H1 (cell line): ENCODE data around the gene AADACL2. TPM values are rescaled to one million over a fixed set of nuclear protein-coding genes. Genes with fewer than 3 reads are reported as not detected.

ENCODE experiments used
- FOSL1 ChIP-seq: IDR thresholded peaks from 2 replicates; pipeline ENCODE4 v1.6.1; 2011; ENCODE audit warnings: mild to moderate bottlenecking, low read depth, low read length, moderate library complexity; ENCODE audit not compliant: insufficient read depth
- KDM5A ChIP-seq: fragments of 200-600 bp; IDR thresholded peaks from 2 replicates; pipeline ENCODE4 v1.7.1; 2012; ENCODE audit warnings: mild to moderate bottlenecking, low read length, inconsistent platforms, mixed read lengths
- MAFK ChIP-seq: IDR thresholded peaks from 2 replicates; pipeline ENCODE4 v1.6.1; 2012; ENCODE audit warnings: low read depth, mild to moderate bottlenecking, improper control_type of control experiment, low read length
- polyA plus RNA-seq, 7 experiments: library from polyadenylated mRNA; depleted of rRNA in 3 of 7; stranded (reverse) in 5 of 7; unstranded in 2 of 7; fragments of >200 nt in 5 of 7; fragments of 200-250 nt in 2 of 7; gene quantifications; 1 replicate in 5 of 7; 2 replicates in 1 of 7; 4 replicates in 1 of 7; pipeline versions ENCODE4 v1.2.1 to v1.2.3, GENCODE V29; 2011 to 2013; ENCODE audit warnings: missing spikeins in 2 of 7, mixed read lengths in 2 of 7
- total RNA-seq: library from RNA; stranded (reverse); fragmentation: NEBNext Ultra II Directional; extraction: Animal tissue kit (Norgen Biotek cat#: 25700); gene quantifications from 2 replicates; pipeline ENCODE4 v1.2.1, GENCODE V29; 2021

Gene AADACL2
- total and polyA plus RNA-seq, 2 of the 8 experiments (the other 6 are each of a cell fraction or from before 2014, with no cell fraction given), result not detected

DNA sequence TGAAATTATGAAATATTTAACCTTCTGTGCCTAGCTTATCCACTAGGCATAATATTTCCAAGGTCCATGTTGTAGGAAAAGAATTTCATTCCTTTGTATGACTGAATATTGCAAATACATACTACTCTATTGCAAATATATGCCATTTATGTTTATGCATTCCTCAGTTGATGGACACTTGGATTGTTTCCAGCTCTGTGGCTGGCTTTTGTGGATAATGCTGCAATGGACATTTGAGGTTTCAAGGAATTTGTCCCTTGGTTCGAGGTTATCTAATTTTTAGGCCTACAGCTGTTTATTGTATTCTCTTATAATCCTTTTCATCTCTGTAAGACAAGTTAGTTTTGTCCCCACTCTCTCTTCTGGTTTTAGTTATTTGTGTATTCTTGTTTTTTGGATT lies 7.7 kb upstream of the AADACL2 start (continued):
- TF ChIP-seq KDM5A, result no peak
- TF ChIP-seq FOSL1, result no peak
- no peak for TF ChIP-seq MAFK
